Skeletal muscle cell (primary cell): ENCODE data around the gene MED15.
"Not testable (repeated sequence)": the region's sequence is repeated elsewhere in the genome, so short reads cannot be mapped to it uniquely, and the experiment has no call there.

Source experiments
- DNase-seq: peaks from one replicate; pipeline ENCODE4 v3.0.0-alpha.2; 2010; ENCODE audit warnings: low read depth
- H3K4me3 ChIP-seq: 2 replicates; pipeline ENCODE4 v1.5.1; 2011; ENCODE audit warnings: low read depth, mild to moderate bottlenecking, control low read depth, low read length, moderate library complexity

Gene MED15

DNA sequence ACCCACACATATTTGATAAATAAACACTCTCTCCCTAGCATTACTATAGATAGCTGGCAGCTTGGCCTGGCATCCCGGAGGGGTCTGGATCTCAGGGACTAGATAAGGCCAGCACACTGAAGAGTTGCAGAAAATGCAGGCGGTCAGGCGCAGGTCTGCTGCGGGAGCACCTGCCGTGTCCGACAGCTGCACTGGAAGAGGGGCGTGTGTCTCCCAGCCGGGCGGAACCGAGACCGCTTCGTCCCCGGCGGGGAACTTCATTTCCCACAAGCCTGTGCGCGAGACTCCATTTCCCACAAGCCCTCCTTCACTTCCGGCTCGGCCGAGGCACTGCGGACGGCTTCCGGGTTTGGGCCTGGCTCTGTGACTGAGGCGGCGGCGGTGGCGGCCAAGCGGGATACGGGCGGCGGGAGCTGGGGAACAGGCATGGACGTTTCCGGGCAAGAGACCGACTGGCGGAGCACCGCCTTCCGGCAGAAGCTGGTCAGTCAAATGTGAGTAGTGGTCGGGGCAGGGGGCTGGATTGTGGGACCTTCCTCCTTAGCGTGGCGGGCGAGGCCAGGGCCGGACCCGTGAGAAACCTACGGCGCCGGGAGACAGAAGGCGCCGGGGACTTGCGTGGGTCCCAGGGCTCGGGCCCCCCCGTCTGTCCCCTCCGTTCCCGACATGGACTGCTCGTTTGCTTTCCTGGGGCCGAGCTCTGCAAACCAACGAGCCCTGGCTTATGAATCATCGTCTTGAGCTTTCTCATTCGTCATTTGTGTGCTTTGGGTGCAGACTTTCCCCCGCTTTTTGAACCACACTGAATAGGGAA is at the start of gene MED15:
MED15 (plus strand) TSS at position 358 of the 814 bp plus-strand sequence; CDS start at position 427, 69 bp downstream.
- H3K4me3 ChIP-seq, result peak within 1 kb of the TSS; percentile 69
- peak; percentile 60 for DNase-seq

DNA sequence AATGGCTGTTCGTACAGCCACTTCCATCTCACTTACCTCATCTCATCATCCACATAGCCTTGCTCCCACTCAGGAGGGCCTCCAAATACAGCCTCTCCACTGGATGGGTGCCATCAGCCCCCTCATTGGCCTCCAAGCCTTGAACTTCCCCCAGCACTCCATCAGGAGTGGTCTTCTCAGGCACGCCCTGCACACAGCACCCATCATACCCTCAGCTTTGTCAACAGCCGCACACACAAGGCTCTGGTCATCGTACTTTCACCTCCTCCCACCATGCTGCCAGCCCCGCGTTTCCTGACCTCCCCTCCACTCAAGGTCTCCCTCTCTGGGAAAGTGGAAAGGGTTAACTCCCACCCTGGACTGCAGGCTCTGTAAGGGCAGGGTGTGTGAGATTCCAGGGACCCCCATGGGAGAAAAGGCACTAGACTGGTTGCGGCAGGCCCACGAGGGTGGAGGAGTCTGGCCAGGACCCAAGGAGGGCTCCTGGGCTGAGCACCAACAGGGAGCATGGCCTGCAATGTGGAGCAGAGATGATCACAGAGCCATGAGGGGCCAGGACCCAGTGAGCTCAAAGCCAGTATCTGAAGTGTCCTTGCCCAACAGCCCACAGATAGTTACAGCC is 48.8 kb upstream of the MED15 start:
- no peak overlapping the region for H3K4me3 ChIP-seq
- no peak for DNase-seq

DNA sequence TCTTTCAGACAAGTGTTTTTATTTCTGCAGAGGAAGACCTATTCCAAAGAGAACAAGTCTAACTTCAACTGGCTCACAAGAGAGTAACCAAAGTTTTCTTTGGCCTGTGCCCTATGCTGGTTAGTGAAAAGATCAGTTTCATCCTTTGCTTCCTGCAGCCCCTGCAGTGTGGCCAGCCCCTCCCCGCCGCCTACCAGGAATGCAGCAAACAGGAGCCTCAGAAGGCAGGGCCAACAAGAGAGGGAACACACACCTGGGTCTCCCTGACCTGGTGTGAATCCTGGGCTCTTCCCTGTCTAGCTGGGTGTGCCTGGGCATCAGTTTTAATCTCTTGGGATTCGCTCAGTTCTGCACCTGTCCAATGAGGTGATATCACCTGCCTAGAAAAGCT is 48.3 kb upstream of the MED15 start:
- no peak for DNase-seq
- H3K4me3 ChIP-seq, result no peak overlapping the region

DNA sequence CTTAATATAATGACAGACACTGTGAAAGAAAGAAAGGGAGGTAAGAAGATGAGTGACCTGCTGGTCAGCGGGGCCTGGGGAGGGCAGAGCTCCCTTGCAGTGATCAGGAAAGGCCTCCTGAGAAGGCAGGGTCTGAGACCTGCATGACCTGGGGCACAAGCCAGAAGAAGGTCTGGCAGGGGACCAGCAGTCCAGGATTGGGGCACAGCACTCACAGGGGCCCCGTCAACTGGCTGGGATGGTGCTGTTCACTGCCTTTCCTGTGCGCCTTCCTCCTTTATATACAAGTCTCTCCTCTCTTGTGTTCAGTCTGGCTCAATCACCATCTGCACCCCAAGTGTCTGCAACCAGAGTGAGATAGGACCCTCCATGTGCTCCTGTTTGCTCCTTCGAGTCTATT is 47.5 kb upstream of the MED15 start:
- no peak for DNase-seq
- H3K4me3 ChIP-seq, result no peak overlapping the region

- H3K4me3 ChIP-seq, result no peak overlapping the region
- DNase-seq, result no peak
Measured at GRCh38 chr22:20463324-20464095, 43.9 kb upstream of the MED15 start.

GRCh38 chr22:20464096-20464614 is 43.3 kb upstream of the MED15 start:
- no peak for DNase-seq
- H3K4me3 ChIP-seq, result no peak overlapping the region

GRCh38 chr22:20464912-20465758 is 42.3 kb upstream of the MED15 start:
- no peak for DNase-seq
- H3K4me3 ChIP-seq, result no peak overlapping the region

DNA sequence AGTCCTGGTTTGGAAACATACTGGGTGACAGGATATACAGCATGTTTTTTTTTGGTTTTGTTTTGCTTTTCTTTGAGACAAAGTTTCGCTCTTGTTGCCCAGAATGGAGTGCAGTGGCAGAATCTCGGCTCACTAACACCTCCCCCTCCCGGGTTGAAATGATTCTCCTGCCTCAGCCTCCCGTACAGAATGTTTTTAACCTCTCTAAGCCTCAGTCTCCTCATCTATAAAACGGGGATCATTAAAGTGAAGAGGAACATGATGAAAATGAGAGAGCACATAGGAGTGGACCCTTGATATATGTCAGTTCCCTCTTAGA is 41.7 kb upstream of the MED15 start:
- no peak for DNase-seq
- H3K4me3 ChIP-seq, result no peak overlapping the region

- no peak overlapping the region for H3K4me3 ChIP-seq
- no peak for DNase-seq
Measured at GRCh38 chr22:20466659-20467379, 40.6 kb upstream of the MED15 start.

DNA sequence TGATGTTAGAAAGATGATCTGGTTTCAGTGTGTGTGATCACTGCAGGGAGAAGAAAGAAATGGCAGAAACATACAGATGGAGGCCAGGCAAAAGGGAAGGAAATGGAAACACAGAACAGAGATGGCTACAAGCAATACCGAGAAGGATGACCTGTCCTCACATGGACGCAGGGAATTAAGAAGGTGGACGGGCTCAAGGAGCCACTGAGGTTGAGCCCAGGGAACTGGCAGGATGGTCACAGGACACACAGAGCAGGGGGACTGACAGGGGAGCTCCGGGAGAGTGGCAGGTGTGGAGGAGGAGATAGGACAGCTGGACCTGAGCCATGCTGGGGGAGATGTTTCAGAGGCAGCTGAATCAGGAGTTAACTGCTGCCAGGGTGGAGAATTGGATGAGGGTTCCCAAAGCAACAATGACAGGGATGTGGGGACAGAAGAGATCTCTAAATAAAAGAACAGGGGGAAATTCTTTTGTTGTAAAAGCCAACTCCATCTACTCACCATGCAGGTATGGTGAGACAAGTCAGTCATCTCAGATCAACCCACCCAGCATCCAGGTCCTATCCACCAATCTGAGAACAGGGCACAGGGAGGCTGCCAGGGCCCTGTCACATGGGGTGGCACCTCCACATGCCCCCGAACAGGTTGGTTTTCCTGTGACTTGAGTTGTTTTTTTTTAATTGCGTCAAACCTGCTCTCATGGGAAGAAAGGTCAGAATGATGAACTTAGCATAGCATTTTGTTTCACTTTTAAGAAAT is 38.1 kb upstream of the MED15 start:
- H3K4me3 ChIP-seq, result no peak overlapping the region
- no peak for DNase-seq

- not testable (repeated sequence) for DNase-seq, H3K4me3 ChIP-seq
Measured at GRCh38 chr22:20470525-20470924, 36.9 kb upstream of the MED15 start.

GRCh38 chr22:20471126-20471833 is 36.1 kb upstream of the MED15 start:
- no peak overlapping the region for H3K4me3 ChIP-seq
- no peak for DNase-seq

- DNase-seq, result no peak
- H3K4me3 ChIP-seq, result no peak overlapping the region
Measured at GRCh38 chr22:20472629-20473442, 34.6 kb upstream of the MED15 start.

GRCh38 chr22:20475115-20475436 is 32.3 kb upstream of the MED15 start:
- no peak for DNase-seq

DNA sequence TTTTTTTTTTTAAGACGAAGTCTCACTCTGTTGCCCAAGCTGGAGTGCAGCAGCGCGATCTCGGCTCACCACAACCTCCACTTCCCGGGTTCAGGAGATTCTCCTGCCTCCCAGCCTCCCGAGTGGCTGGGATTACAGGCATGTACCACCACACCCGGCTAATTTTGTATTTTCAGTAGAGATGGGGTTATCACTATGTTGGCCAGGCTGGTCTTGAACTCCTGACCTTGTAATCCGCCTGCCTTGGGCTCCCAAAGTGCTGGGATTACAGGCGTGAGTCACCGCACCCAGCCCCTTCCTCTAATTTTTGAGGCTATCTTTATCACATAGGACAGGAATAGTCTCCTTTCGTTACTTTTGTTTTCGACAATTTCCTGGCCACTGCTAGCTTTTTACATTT is 31.8 kb upstream of the MED15 start:
- DNase-seq, H3K4me3 ChIP-seq: not testable (repeated sequence)

More at GRCh38 chr22:20475115-20475436, 32.3 kb upstream of the MED15 start:
- H3K4me3 ChIP-seq, result no peak overlapping the region

- DNase-seq, H3K4me3 ChIP-seq: not testable (repeated sequence)
Measured at GRCh38 chr22:20478059-20478458, 29.4 kb upstream of the MED15 start.
